H1 (cell line): ENCODE data around the gene VPS13D.

Experiments
- TF ChIP-seq, protein P1 (sequence below): IDR thresholded peaks from 2 replicates; pipeline ENCODE4 v1.6.1; 2012; ENCODE audit warnings: inconsistent platforms
- TF ChIP-seq, protein P2 (sequence below), 3 experiments: IDR thresholded peaks; 1 replicate in 2 of 3; 2 replicates in 1 of 3; pipeline versions ENCODE4 v1.5.1 to v1.6.1; 2011; ENCODE audit warnings: low read length in 3 of 3, mild to moderate bottlenecking in 3 of 3, inconsistent platforms in 2 of 3, low read depth in 1 of 3, moderate library complexity in 1 of 3; ENCODE audit not compliant: insufficient read depth in 1 of 3; ENCODE audit errors: control extremely low read depth in 1 of 3

DNA sequence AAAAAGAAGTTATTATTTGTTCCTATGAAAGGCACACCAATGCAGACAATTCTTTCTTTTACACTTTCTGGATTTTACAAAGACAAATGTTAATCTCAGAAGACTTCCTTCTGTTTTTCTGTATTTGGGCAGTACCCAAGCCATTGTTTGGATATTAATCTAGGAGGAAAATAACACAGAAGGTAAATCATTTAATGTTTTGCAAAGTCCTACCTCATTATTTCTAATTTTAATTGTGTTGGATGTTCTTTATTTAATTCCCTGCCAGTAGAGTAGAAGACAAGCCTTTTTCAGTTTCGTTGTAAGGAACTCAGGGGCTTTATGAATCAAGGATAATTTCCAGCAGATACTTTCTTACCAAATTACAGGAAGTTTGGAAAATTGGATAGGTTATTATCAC, 118.3 kb downstream of the VPS13D start:
- TF ChIP-seq, protein P1, sequence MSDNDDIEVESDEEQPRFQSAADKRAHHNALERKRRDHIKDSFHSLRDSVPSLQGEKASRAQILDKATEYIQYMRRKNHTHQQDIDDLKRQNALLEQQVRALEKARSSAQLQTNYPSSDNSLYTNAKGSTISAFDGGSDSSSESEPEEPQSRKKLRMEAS = no peak
- TF ChIP-seq, protein P2, sequence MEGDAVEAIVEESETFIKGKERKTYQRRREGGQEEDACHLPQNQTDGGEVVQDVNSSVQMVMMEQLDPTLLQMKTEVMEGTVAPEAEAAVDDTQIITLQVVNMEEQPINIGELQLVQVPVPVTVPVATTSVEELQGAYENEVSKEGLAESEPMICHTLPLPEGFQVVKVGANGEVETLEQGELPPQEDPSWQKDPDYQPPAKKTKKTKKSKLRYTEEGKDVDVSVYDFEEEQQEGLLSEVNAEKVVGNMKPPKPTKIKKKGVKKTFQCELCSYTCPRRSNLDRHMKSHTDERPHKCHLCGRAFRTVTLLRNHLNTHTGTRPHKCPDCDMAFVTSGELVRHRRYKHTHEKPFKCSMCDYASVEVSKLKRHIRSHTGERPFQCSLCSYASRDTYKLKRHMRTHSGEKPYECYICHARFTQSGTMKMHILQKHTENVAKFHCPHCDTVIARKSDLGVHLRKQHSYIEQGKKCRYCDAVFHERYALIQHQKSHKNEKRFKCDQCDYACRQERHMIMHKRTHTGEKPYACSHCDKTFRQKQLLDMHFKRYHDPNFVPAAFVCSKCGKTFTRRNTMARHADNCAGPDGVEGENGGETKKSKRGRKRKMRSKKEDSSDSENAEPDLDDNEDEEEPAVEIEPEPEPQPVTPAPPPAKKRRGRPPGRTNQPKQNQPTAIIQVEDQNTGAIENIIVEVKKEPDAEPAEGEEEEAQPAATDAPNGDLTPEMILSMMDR (IDR thresholded peaks at IDR 0.05; ENCODE audit: control extremely low read depth in 1 of 3, insufficient read depth in 1 of 3, low read depth in 1 of 3, low read length in 3 of 3) = no peak
